GM04503 (cell line): ENCODE measurements around the gene MLXIPL.
"Not testable (repeated sequence)": the region's sequence is repeated elsewhere in the genome, so short reads cannot be mapped to it uniquely, and the experiment has no call there.

Experiments
- DNase-seq: peaks from one replicate; pipeline ENCODE4 v3.0.0-alpha.2; 2012; ENCODE audit warnings: low read depth

Gene MLXIPL, protein sequence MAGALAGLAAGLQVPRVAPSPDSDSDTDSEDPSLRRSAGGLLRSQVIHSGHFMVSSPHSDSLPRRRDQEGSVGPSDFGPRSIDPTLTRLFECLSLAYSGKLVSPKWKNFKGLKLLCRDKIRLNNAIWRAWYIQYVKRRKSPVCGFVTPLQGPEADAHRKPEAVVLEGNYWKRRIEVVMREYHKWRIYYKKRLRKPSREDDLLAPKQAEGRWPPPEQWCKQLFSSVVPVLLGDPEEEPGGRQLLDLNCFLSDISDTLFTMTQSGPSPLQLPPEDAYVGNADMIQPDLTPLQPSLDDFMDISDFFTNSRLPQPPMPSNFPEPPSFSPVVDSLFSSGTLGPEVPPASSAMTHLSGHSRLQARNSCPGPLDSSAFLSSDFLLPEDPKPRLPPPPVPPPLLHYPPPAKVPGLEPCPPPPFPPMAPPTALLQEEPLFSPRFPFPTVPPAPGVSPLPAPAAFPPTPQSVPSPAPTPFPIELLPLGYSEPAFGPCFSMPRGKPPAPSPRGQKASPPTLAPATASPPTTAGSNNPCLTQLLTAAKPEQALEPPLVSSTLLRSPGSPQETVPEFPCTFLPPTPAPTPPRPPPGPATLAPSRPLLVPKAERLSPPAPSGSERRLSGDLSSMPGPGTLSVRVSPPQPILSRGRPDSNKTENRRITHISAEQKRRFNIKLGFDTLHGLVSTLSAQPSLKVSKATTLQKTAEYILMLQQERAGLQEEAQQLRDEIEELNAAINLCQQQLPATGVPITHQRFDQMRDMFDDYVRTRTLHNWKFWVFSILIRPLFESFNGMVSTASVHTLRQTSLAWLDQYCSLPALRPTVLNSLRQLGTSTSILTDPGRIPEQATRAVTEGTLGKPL

DNA sequence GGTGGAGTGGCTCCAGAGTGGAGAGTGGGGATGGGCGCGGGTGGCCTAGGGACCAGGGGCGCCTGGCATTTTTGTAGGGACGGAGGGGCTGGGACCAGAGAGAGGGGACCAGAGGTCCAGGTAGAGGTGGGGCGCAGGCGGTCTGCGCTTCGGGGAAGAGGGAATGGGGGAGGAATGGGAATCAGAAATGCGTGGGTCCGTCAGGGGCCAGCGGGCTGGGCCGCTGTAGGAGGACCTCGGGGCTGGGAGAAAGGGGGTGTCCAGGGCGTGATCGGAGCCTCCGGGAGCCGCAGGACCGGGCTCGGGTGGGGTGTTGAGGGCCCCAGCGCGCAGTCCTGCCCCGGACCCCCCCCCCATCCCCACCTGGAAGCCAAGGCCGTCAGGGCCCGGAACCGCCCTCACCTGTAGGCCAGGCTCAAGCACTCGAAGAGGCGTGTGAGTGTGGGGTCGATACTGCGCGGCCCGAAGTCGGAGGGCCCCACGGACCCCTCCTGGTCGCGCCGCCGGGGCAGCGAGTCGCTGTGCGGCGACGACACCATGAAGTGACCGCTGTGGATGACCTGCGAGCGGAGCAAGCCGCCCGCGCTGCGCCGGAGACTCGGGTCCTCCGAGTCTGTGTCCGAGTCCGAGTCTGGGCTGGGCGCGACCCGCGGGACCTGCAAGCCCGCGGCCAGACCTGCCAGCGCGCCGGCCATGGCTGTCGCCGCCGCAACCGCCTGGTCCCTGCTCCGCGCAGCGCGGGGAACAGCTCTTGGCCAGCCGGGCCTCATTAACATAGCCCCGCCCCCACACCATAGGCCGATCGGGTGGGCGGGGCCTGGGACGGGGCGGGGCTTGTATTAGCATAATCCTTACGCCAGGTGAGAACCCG, at the start of gene MLXIPL:
Gene MLXIPL (minus strand): TSS at position 725 of the 871 bp plus-strand sequence. CDS start 30 bp downstream, at position 695.
- no peak for DNase-seq

- DNase-seq: no peak
Measured at GRCh38 chr7:73671857-73672445, 47.6 kb upstream of the MLXIPL start.

- no peak for DNase-seq
Measured at GRCh38 chr7:73671322-73671661, 47.0 kb upstream of the MLXIPL start.

DNA sequence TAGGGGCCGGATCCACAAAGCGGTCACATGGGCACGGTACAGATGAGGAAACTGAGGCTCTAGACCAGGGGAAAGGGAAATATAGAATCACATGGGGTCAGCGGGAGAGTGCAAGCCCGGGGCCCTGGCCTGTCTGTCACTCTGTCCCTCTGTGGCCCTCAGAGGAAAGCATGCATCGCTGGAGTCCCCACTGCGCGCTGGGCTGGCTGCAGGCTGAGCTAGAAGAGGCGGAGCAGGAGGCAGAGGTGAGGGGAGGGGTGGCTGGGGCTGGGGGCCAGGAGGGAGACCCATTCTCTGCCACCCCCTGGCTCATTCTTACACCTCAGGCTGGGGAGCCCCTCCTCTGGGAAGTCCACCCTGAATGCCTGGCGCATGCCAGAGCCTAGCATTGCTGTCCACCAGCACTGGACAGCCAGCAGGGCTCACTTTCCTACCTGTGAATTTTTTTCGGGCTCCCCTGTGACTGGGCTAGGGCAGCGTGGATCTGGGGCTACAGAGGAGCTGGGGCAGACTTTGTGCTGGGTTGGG, 45.6 kb upstream of the MLXIPL start:
- no peak for DNase-seq

DNA sequence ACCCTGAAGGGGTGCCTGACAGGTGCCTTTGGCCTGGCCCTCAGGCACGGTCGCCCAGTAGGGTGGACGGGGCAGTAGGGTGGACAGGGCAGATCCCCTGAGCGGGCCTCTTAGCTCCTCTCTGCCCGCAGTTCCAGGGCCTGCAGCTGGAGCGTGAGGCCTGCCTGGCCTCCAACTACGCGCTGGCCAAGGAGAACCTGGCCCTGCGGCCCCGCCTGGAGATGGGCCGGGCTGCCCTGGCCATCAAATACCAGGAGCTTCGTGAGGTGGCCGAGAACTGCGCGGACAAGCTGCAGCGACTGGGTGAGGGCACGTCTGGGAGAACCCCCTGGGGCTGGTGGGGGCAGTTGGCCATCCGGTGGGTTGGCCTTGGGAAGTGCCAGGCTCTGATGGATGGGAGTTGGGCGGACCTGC, 45.0 kb upstream of the MLXIPL start:
- DNase-seq: no peak

GRCh38 chr7:73668886-73669230, 44.5 kb upstream of the MLXIPL start:
- no peak for DNase-seq

DNA sequence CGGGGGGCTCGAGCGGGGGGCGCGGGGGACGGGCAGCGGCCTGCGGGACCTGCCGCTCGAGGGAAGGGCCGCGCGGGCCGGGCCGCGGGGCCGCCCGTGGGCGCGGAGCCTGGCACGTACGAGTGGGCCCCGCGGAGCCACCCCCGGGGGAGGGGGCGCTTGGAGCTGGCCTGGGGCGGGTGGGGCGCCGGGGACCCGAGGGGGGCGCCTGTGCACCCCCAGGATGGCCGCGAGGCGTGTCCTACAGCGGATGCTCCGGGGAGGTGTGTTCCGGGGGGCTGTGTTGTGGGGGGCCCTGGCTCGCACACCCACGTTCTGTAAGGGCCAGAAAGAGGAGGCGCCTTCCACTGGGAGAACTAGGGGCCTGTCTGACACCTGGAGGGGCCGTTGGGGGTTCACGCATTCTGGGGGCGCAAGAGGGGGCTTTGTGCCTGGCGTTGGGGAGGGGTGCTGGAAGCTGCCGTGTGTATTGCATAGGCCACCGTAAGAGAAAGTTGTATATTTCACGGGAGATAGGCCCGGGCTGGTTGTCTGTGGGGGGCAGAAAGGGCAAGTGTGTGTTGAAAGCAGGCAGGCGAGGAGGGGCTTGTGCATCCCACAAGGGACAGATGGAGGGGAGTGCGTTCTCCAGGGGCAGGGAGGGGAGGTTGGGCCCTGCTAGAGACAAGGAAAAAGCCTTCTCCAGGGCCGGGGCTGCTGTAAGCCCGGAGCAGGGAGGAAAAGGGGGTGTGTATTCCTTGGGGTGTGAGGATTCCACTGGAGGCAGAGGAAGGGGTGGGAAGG, 44.0 kb upstream of the MLXIPL start:
- no peak for DNase-seq

GRCh38 chr7:73667344-73668102, 43.2 kb upstream of the MLXIPL start, which contains the start of gene VPS37D:
Gene VPS37D (plus strand): TSS chr7:73667831. CDS start chr7:73667959, 128 bp downstream.
- DNase-seq: peak; percentile 24

DNA sequence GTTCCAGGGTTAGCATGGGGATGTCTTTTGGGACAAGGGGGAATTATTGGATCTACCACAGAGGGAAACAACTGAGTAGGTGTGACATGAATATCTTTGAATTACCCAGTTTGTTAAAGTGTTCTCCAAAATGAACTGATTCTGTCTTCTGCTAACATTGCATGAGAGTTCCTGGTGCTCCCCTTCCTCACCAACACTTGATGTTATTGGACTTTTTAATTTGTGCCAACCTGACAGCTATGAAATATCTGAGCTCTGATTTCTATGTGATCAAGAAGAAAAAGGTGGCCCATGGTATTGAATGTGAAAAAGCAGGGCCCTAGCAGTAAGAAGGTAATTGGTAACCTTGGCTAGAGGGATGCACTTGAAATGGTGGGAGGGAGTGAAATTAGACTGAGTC, 38.7 kb upstream of the MLXIPL start:
- DNase-seq: no peak

DNA sequence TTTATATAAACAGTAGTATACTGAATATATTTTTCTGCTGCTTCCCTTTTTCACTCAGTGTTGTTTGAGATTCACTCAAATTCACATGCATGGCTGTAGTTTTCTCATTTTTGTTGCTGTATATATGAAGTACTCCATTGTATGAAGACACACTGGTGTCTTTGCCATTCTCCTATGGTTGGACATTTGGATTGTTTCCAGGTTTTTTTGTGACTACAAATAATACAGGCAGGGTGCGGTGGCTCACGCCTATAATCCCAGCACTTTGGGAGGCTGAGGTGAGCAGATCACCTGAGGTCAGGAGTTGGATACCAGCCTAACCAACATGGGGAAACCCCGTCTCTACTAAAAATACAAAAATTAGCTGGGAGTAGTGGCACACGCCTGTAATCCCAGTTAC, 36.3 kb upstream of the MLXIPL start:
- not testable (repeated sequence) for DNase-seq

- no peak for DNase-seq
Measured at GRCh38 chr7:73659983-73660382, 35.7 kb upstream of the MLXIPL start.

- DNase-seq: not testable (repeated sequence)
Measured at GRCh38 chr7:73655309-73655708, 31.0 kb upstream of the MLXIPL start.

DNA sequence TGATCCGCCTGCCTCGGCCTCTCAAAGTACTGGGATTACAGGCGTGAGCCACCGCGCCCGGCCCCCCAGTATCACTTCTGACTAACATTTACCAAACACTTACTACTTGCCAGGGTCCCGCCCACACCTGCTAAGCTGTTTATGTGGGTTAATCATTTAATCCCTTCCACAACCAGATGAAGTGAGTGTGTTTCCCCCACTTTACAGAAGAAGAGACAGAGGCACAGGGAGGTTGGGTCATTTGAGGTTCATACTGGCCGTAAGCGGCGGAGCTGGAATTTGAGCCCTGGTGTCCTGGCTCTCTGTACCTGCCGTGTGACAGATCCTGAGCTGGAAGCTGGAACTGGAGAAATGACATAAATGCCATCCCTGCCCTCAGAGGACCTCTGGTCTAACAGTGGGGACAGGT, 28.2 kb upstream of the MLXIPL start:
- no peak for DNase-seq

GRCh38 chr7:73650524-73650923, 26.2 kb upstream of the MLXIPL start:
- no peak for DNase-seq

DNA sequence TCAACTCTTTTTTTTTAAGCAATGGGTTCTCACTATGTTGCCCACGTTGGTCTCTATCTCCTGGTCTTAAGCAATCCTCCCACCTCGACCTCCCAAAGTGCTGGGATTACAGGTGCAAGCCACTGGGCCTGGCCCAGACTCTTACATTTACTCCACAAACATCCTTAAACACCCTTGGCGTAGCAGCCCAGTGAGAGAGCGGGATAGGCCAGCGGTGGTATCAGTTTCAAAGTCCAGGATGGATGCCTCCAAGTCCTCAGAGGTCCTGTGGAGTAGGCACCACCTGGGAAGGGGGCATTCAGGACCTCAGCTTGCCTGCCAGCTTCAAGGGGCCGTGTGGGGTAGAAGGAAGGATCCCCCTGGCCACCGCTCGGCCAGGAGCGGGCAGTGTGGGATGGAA, 25.3 kb upstream of the MLXIPL start:
- DNase-seq: no peak

- no peak for DNase-seq
Measured at GRCh38 chr7:73648593-73649332, 24.4 kb upstream of the MLXIPL start.

DNA sequence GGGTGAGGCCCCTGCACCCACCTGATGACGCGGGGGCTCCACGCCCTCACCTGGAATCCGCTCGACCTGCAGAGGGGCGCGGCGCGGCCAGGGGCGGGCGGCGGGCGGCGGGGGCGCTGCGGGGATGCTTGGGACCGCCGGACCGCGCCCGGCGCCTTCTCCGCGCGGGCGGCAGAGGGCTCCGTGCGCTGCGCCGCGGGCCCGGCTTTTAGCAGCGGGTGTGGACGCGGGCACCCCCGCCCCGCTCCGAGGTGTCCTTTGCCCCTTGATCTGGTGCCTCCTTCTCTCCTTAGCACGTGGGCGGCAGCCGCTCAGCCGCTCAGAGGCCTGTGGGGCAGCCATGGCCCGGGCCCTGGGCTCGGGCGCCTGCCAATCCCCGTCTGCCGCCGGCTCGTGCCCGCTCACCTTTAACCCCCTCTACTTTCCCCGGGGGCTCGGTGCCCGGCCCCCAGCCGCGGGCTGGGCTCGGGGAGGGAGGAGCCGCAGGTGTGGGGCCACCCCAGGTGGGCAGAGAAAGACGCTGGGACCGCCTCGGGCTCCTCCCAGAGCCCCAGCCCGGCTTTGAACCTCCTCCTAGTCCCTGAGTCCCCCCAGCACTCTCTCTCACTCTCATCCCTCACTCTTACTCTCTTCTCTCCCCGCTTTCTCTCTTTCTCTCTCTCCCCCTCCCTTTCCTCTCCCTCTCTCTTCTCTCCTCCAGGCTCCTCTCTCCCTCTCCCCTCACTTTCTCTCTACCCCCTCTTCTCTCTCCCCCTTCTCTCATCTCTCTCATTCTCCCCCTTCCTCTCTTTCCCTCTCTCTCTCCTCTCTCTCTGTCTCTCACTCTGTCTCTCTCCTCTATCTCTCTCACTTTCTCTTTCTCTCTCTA, 23.6 kb upstream of the MLXIPL start:
- no peak for DNase-seq
